Measurements from ENCODE around the gene NEU4. TPM values are rescaled to one million over a fixed set of nuclear protein-coding genes. Genes with fewer than 3 reads are reported as not detected.

The NEU4 gene
- total RNA-seq, 1 experiment from 2014 or later, result 3.9 TPM

DNA sequence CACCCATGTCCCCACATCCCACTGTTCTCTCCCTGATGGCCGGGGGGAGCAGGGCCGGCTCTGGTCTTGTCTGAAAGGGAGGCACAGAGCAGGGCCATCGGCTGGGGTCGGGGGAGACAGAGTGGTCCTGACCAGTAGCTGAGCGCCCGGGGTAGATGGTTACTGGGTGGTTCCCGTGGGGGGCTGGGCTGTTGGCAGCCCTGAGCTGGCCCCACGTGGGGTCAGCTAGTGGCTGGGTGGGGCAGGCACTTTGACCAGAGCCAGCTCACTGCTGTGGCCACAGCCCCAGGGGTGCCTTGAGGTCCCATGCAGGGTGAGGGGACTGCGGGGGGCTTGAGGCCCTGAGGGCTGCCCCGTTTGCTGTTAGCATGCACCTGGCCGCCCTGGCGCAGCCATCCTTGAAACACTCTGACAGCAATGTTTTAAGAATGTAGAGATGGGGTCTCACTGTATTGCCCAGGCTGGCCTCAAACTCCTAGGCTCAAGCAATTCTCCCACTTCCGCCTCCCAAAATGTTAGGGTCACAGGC is 12.3 kb upstream of the NEU4 start:
- Mint-ChIP-seq H3K36me3 (ENCODE audit: insufficient read depth, unreplicated experiment) (peaks cover 12% of the 10 kb centered on the region), H3K27ac (ENCODE audit: unreplicated experiment) (no peak overlapping the region), H3K27me3 (ENCODE audit: insufficient read depth, unreplicated experiment) (no peaks in the 10 kb centered on the region), H3K4me3 (ENCODE audit: unreplicated experiment) (no peak overlapping the region), H3K9me3 (ENCODE audit: unreplicated experiment) (peaks cover 8% of the 10 kb centered on the region), H3K4me1 (ENCODE audit: low read depth, unreplicated experiment) (peaks cover 31% of the 10 kb centered on the region)
- TF ChIP-seq, protein P1, sequence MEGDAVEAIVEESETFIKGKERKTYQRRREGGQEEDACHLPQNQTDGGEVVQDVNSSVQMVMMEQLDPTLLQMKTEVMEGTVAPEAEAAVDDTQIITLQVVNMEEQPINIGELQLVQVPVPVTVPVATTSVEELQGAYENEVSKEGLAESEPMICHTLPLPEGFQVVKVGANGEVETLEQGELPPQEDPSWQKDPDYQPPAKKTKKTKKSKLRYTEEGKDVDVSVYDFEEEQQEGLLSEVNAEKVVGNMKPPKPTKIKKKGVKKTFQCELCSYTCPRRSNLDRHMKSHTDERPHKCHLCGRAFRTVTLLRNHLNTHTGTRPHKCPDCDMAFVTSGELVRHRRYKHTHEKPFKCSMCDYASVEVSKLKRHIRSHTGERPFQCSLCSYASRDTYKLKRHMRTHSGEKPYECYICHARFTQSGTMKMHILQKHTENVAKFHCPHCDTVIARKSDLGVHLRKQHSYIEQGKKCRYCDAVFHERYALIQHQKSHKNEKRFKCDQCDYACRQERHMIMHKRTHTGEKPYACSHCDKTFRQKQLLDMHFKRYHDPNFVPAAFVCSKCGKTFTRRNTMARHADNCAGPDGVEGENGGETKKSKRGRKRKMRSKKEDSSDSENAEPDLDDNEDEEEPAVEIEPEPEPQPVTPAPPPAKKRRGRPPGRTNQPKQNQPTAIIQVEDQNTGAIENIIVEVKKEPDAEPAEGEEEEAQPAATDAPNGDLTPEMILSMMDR (IDR thresholded peaks at IDR 0.05; ENCODE audit: insufficient read depth in 1 of 2, low read depth in 1 of 2, low read length in 1 of 2, severe bottlenecking in 1 of 2, unreplicated experiment in 1 of 2), result no peak
- peaks cover 29% of the 10 kb centered on the region for H3K4me1 ChIP-seq
- peak in 1 of 2 experiments; percentile 21 for DNase-seq
- no peaks in the 10 kb centered on the region for H3K36me3 ChIP-seq (ENCODE audit: control insufficient read depth, insufficient read depth, low read length)
- BruUV-seq (replicated peaks), result no TSS peak
- H3K4me3 ChIP-seq (ENCODE audit: low read depth, low read length), result no peak overlapping the region
- CTCF ChIA-PET, result no interaction called here
- POLR2A ChIA-PET, result no interaction called here
- no peaks in the 10 kb centered on the region for H3K9me3 ChIP-seq
- intact Hi-C loops (cut with micrococcal nuclease; ENCODE audit: unreplicated experiment), result no loop called here
- no peaks in the 10 kb centered on the region for H3K27me3 ChIP-seq (replicated peaks; ENCODE audit: control insufficient read depth, insufficient read depth, low read length)

DNA sequence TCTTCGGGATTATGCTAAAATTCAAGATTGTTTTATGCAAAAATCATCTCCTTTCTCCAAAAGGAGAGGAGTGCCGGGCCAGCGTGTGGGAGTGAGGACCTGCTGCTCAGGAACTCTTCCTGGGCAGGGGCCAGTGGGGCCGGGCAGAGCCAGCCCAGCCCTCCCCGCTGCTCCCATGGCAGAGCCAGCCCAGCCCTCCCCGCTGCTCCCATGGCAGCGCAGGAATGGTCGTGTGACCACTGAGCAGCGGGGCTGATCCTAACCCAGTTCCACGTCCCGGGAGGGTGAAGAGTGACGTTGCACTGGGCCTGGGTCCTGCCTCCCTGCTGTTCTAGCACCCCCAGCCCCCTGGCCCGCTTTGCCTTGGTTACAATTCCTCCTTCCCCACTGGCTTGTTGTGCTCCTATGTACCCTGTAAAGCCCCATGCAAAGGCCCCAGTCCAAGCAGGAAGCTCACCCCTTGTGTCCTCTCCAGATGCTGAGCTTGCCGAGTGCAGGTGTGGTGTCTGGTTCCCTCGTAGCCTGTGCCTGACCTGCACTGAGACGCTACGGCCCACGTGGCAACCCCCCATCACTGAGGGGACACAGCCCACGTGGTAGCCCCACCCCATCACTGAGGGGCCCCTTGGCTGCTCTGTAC is 11.4 kb upstream of the NEU4 start:
- no peak overlapping the region for H3K27ac Mint-ChIP-seq (ENCODE audit: unreplicated experiment)
- intact Hi-C loops (cut with micrococcal nuclease; ENCODE audit: unreplicated experiment), result no loop called here
- peak in 1 of 2 experiments; percentile 11 for DNase-seq
- peaks cover 25% of the 10 kb centered on the region for H3K4me1 ChIP-seq
- peaks cover 31% of the 10 kb centered on the region for H3K4me1 Mint-ChIP-seq (ENCODE audit: low read depth, unreplicated experiment)
- TF ChIP-seq, protein P1 (IDR thresholded peaks at IDR 0.05; ENCODE audit: insufficient read depth in 1 of 2, low read depth in 1 of 2, low read length in 1 of 2, severe bottlenecking in 1 of 2, unreplicated experiment in 1 of 2), result no peak
- peaks cover 8% of the 10 kb centered on the region for H3K9me3 Mint-ChIP-seq (ENCODE audit: unreplicated experiment)
- H3K4me3 Mint-ChIP-seq (ENCODE audit: unreplicated experiment), result no peak overlapping the region
- peaks cover 12% of the 10 kb centered on the region for H3K36me3 Mint-ChIP-seq (ENCODE audit: insufficient read depth, unreplicated experiment)
- no peaks in the 10 kb centered on the region for H3K27me3 Mint-ChIP-seq (ENCODE audit: insufficient read depth, unreplicated experiment)
- ChIA-PET CTCF (no interaction called here), POLR2A (no interaction called here)
- H3K36me3 ChIP-seq (ENCODE audit: control insufficient read depth, insufficient read depth, low read length), result no peaks in the 10 kb centered on the region
- H3K27me3 ChIP-seq (replicated peaks; ENCODE audit: control insufficient read depth, insufficient read depth, low read length), result no peaks in the 10 kb centered on the region
- no peaks in the 10 kb centered on the region for H3K9me3 ChIP-seq
- no peak overlapping the region for H3K4me3 ChIP-seq (ENCODE audit: low read depth, low read length)
- no TSS peak for BruUV-seq (replicated peaks)

DNA sequence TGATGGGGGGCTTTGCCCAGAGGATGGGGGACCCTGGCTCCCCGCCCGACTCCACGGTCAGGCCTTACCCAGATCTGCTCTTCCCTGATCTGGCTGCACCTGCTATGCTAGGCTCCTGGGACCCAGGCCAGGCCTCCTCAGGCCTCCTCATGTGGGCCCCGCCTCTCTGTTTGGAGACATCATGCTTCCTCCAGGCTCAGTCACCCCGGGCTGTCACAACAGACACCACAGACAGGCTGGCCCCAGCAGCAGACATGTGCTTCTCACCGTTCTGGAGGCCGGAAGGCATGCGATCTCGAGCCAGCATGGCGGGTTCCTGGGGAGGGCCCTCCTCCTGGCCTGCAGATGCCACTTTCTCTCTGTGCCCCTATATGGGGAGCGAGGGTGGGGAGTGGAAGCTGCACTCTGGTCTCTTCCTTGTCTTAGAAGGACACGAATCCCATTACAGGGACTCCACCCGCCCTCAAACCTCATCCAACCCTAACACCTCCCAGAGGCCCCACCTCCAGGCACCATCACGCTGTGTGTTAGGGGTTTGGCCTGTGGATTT is 10.8 kb upstream of the NEU4 start:
- CTCF ChIA-PET, result no interaction called here
- H3K27me3 Mint-ChIP-seq (ENCODE audit: insufficient read depth, unreplicated experiment), result no peaks in the 10 kb centered on the region

More for the DNA sequence above, 10.8 kb upstream of the NEU4 start:
- DNase-seq, result peak in 1 of 2 experiments; percentile 30
- no TSS peak for BruUV-seq (replicated peaks)
- Mint-ChIP-seq H3K27ac (ENCODE audit: unreplicated experiment) (no peak overlapping the region), H3K9me3 (ENCODE audit: unreplicated experiment) (peaks cover 7% of the 10 kb centered on the region), H3K4me3 (ENCODE audit: unreplicated experiment) (no peak overlapping the region), H3K4me1 (ENCODE audit: low read depth, unreplicated experiment) (peaks cover 25% of the 10 kb centered on the region), H3K36me3 (ENCODE audit: insufficient read depth, unreplicated experiment) (peaks cover 12% of the 10 kb centered on the region)
- TF ChIP-seq, protein P1 (IDR thresholded peaks at IDR 0.05; ENCODE audit: insufficient read depth in 1 of 2, low read depth in 1 of 2, low read length in 1 of 2, severe bottlenecking in 1 of 2, unreplicated experiment in 1 of 2), result no peak
- intact Hi-C loops (cut with micrococcal nuclease; ENCODE audit: unreplicated experiment), result no loop called here
- Histone ChIP-seq H3K4me1 (peaks cover 22% of the 10 kb centered on the region), H3K36me3 (ENCODE audit: control insufficient read depth, insufficient read depth, low read length) (no peaks in the 10 kb centered on the region), H3K4me3 (ENCODE audit: low read depth, low read length) (no peak overlapping the region), H3K27me3 (replicated peaks; ENCODE audit: control insufficient read depth, insufficient read depth, low read length) (no peaks in the 10 kb centered on the region), H3K9me3 (no peaks in the 10 kb centered on the region)
- POLR2A ChIA-PET, result no interaction called here

Measured in Caco-2 (cell line).